DOHH2 (cell line): ENCODE measurements around the gene CLPSL1.

ENCODE experiments used
- H3F3A ChIP-seq: fragments of 200-600 bp; sonication (generic), shearing (Covaris generic); 2 replicates; pipeline ENCODE4 v1.6.0; 2016; ENCODE audit warnings: antibody characterized with exemption, mild to moderate bottlenecking; ENCODE audit not compliant: control insufficient read depth, insufficient read depth
- H3K27ac ChIP-seq: fragments of 200-600 bp; sonication (generic); 2 replicates; pipeline ENCODE4 v1.5.1; 2014; ENCODE audit warnings: low read depth, mild to moderate bottlenecking, low read length, moderate library complexity
- H3K27me3 ChIP-seq: fragments of 200-600 bp; sonication (generic); 2 replicates; pipeline ENCODE4 v1.6.1; 2014; ENCODE audit warnings: mild to moderate bottlenecking, low read length, mixed read lengths; ENCODE audit not compliant: control insufficient read depth
- H3K36me3 ChIP-seq: fragments of 200-600 bp; sonication (generic); 2 replicates; pipeline ENCODE4 v1.6.1; 2014; ENCODE audit warnings: mild to moderate bottlenecking, low read length, moderate library complexity, mixed read lengths; ENCODE audit not compliant: control insufficient read depth
- H3K4me1 ChIP-seq: fragments of 200-600 bp; sonication (generic); 2 replicates; pipeline ENCODE4 v1.6.1; 2014; ENCODE audit warnings: mild to moderate bottlenecking, low read length, mixed read lengths; ENCODE audit not compliant: control insufficient read depth
- H3K4me2 ChIP-seq: fragments of 200-600 bp; sonication (generic); 2 replicates; pipeline ENCODE4 v1.6.0; 2014; ENCODE audit warnings: mild to moderate bottlenecking, low read length, moderate library complexity
- H3K4me3 ChIP-seq: fragments of 200-600 bp; sonication (generic); 2 replicates; pipeline ENCODE4 v1.5.1; 2014; ENCODE audit warnings: mild to moderate bottlenecking, low read length, mixed read lengths
- H3K79me2 ChIP-seq: fragments of 200-600 bp; sonication (generic); 2 replicates; pipeline ENCODE4 v1.6.1; 2014; ENCODE audit warnings: mild to moderate bottlenecking, low read length, mixed read lengths; ENCODE audit not compliant: control insufficient read depth
- H3K9me2 ChIP-seq: fragments of 200-600 bp; sonication (generic); replicated peaks from 2 replicates; pipeline ENCODE4 v1.6.1; 2014; ENCODE audit warnings: mild to moderate bottlenecking, low read length, mixed read lengths; ENCODE audit not compliant: control insufficient read depth
- H3K9me3 ChIP-seq: fragments of 200-600 bp; sonication (generic); 2 replicates; pipeline ENCODE4 v1.6.1; 2014; ENCODE audit warnings: antibody characterized with exemption, low read length, mixed read lengths; ENCODE audit not compliant: control insufficient read depth, insufficient read depth
- H4K20me1 ChIP-seq: fragments of 200-600 bp; sonication (generic); 2 replicates; pipeline ENCODE4 v1.6.0; 2014; ENCODE audit warnings: low read depth, mild to moderate bottlenecking, antibody characterized with exemption, low read length, moderate library complexity; ENCODE audit not compliant: control insufficient read depth, insufficient read depth
- CTCF ChIP-seq: fragments of 200-600 bp; sonication (generic); IDR thresholded peaks from one replicate; pipeline ENCODE4 v1.5.1; 2014; ENCODE audit warnings: antibody characterized with exemption, mild to moderate bottlenecking, low read depth, low read length; ENCODE audit not compliant: poor library complexity, severe bottlenecking
- EZH2phosphoT487 ChIP-seq: fragments of 200-600 bp; sonication (generic); IDR thresholded peaks from 2 replicates; pipeline ENCODE4 v1.6.1; 2017; ENCODE audit warnings: borderline replicate concordance, mild to moderate bottlenecking, antibody characterized with exemption, low read length, moderate library complexity, mixed read lengths

CLPSL1 gene

GRCh38 chr6:35787266-35788218 lies 6.7 kb downstream of the CLPSL1 start:
- no peaks in the 10 kb centered on the region for H4K20me1 ChIP-seq
- no peak overlapping the region for H3K27ac ChIP-seq
- H3K4me2 ChIP-seq: no peak overlapping the region
- H3K27me3 ChIP-seq: peaks cover 34% of the 10 kb centered on the region
- H3K9me3 ChIP-seq: no peaks in the 10 kb centered on the region
- H3K4me3 ChIP-seq: no peak overlapping the region
- no peaks in the 10 kb centered on the region for H3K4me1 ChIP-seq
- no peaks in the 10 kb centered on the region for H3F3A ChIP-seq
- no peaks in the 10 kb centered on the region for H3K9me2 ChIP-seq
- H3K36me3 ChIP-seq: no peaks in the 10 kb centered on the region
- H3K79me2 ChIP-seq: no peaks in the 10 kb centered on the region
- TF ChIP-seq EZH2phosphoT487: no peak
- TF ChIP-seq CTCF: no peak

GRCh38 chr6:35788423-35788982 lies 7.7 kb downstream of the CLPSL1 start:
- no peaks in the 10 kb centered on the region for H3K4me1 ChIP-seq
- H3K9me2 ChIP-seq: no peaks in the 10 kb centered on the region
- no peaks in the 10 kb centered on the region for H3F3A ChIP-seq
- TF ChIP-seq EZH2phosphoT487 (no peak), CTCF (no peak)
- no peaks in the 10 kb centered on the region for H3K9me3 ChIP-seq
- H4K20me1 ChIP-seq: no peaks in the 10 kb centered on the region
- no peak overlapping the region for H3K4me2 ChIP-seq
- no peak overlapping the region for H3K4me3 ChIP-seq
- no peak overlapping the region for H3K27ac ChIP-seq
- H3K36me3 ChIP-seq: no peaks in the 10 kb centered on the region
- peaks cover 37% of the 10 kb centered on the region for H3K27me3 ChIP-seq
- no peaks in the 10 kb centered on the region for H3K79me2 ChIP-seq

GRCh38 chr6:35790683-35791082 lies 9.9 kb downstream of the CLPSL1 start:
- H4K20me1 ChIP-seq: 0 out of 2 replicates have a peak, but pooled peaks cover 5% of the 10 kb centered on the region
- no peak for TF ChIP-seq EZH2phosphoT487
- no peak for TF ChIP-seq CTCF
- H3K9me2 ChIP-seq: no peaks in the 10 kb centered on the region
- no peaks in the 10 kb centered on the region for H3K79me2 ChIP-seq
- H3K9me3 ChIP-seq: no peaks in the 10 kb centered on the region
- no peak overlapping the region for H3K27ac ChIP-seq
- H3K36me3 ChIP-seq: no peaks in the 10 kb centered on the region
- H3K4me2 ChIP-seq: no peak overlapping the region
- peaks cover 37% of the 10 kb centered on the region for H3K27me3 ChIP-seq
- H3F3A ChIP-seq: no peaks in the 10 kb centered on the region
- no peak overlapping the region for H3K4me3 ChIP-seq
- no peaks in the 10 kb centered on the region for H3K4me1 ChIP-seq
